ENCODE data around the gene TAF4.

The TAF4 gene

DNA sequence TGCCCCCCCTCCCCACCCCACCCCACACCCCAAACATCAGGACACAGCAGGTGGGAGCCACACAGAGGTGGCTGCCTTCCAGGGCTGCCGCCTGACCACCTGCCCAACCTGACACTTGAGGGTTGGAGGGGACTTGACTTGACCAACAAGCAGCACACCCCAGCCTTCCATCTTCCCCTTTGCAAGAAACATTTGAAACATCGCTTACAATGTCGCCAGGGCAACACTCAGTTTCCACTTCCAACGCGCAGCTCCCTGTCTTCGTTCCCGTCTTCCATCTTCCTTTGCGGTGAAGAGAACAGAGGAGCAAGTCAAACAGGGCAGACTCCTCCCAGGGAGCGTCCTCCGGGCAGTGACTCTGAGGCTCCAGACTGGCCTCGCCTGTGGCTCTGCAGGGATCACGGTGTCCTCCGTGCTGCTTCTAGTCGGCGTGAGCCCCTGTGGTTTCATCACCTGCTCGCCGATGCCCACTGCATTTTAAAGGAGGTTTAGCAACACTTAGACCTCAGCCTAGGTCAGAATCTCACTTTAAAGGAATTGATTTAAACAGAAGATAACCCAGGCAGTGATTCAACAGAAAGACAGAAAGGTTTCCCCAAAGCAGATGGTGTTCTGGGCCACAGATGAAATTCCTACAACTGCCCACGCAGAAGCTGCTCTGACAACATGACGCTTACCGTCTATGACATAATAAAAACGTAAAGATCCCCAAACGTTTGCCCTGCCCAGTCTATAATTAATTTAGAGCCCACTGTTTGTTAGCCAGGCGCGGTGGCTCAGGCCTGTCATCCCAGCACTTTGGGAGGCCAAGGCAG is 130.8 kb downstream of the TAF4 start:
- TF ChIP-seq EZH2phosphoT487 (IDR thresholded peaks at IDR 0.05; ENCODE audit: low read length) = no peak
- TF ChIP-seq EZH2 (optimal IDR thresholded peaks at IDR 0.05; ENCODE audit: low read depth, low read length) = no peak
- TF ChIP-seq CTCF (IDR thresholded peaks at IDR 0.05; ENCODE audit: low read length) = no peak

DNA sequence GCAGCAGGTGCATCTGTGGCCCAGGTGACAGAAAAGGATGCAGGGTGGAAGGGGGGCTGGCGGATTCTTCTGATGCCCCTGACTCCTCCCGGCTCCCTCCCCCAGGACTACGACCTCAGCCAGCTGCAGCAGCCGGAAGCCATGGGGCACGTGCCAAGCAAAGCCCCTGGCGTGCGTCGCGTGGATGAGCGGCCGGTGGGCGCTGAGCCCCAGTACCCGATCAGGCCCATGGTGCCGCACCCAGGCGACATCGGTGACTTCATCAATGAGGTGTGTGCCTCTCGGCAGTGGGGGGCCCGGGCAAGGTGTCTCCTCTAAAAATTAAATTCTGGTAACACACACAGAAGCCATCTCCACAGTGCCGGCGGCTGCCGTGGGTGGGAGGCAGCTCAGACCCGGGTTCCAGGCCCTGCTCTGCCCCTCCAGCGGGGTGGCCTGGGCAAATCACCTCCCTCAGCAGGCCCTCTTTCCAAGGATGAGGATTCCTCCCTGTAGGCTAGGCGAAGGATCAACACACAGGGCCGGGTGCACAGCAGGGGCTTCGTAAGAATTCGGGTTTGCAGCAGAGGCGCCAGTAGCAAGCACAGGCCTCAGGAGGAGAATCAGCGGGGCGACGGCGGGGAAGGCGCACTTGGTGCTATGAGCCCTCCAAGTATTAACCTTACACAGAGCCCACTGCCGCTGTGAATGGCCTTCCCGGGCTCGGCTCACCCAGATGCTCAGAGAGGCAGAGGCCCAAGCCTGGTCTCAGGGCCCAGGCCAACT is 131.5 kb downstream of the TAF4 start:
- Histone ChIP-seq H3K79me2 (ENCODE audit: low read length) (no peaks in the 10 kb centered on the region), H3K4me2 (ENCODE audit: low read depth, low read length) (no peak overlapping the region), H3K9ac (ENCODE audit: low read length) (no peak overlapping the region), H3K9me3 (replicated peaks; ENCODE audit: insufficient read depth, low read length) (no peaks in the 10 kb centered on the region), H3K4me3 (ENCODE audit: low read length) (no peak overlapping the region), H3K4me1 (ENCODE audit: low read length) (no peaks in the 10 kb centered on the region), H3K27ac (ENCODE audit: low read length) (no peak overlapping the region), H3K9me2 (replicated peaks; ENCODE audit: insufficient read depth, low read length) (no peaks in the 10 kb centered on the region), H3K36me3 (replicated peaks; ENCODE audit: insufficient read depth, low read length) (no peaks in the 10 kb centered on the region), H3K27me3 (replicated peaks; ENCODE audit: insufficient read depth, low read length) (peaks cover 88% of the 10 kb centered on the region), H4K20me1 (ENCODE audit: insufficient read depth, low read length) (no peaks in the 10 kb centered on the region), H2AFZ (ENCODE audit: low read length) (no peak overlapping the region), H3F3A (ENCODE audit: insufficient read depth, low read length) (no peaks in the 10 kb centered on the region)
- DNase-seq = no peak
- TF ChIP-seq EZH2 (optimal IDR thresholded peaks at IDR 0.05; ENCODE audit: low read depth, low read length) (no peak), CTCF (IDR thresholded peaks at IDR 0.05; ENCODE audit: low read length) (no peak), EZH2phosphoT487 (IDR thresholded peaks at IDR 0.05; ENCODE audit: low read length) (no peak)

More for the DNA sequence above, 130.8 kb downstream of the TAF4 start:
- H3K9me3 ChIP-seq (replicated peaks; ENCODE audit: insufficient read depth, low read length) = no peaks in the 10 kb centered on the region
- DNase-seq = no peak
- H2AFZ ChIP-seq (ENCODE audit: low read length) = no peak overlapping the region
- no peaks in the 10 kb centered on the region for H3F3A ChIP-seq (ENCODE audit: insufficient read depth, low read length)
- H3K4me2 ChIP-seq (ENCODE audit: low read depth, low read length) = no peak overlapping the region
- H3K27ac ChIP-seq (ENCODE audit: low read length) = no peak overlapping the region
- H3K79me2 ChIP-seq (ENCODE audit: low read length) = no peaks in the 10 kb centered on the region
- H4K20me1 ChIP-seq (ENCODE audit: insufficient read depth, low read length) = no peaks in the 10 kb centered on the region
- no peaks in the 10 kb centered on the region for H3K36me3 ChIP-seq (replicated peaks; ENCODE audit: insufficient read depth, low read length)
- peaks cover 88% of the 10 kb centered on the region for H3K27me3 ChIP-seq (replicated peaks; ENCODE audit: insufficient read depth, low read length)
- H3K9me2 ChIP-seq (replicated peaks; ENCODE audit: insufficient read depth, low read length) = no peaks in the 10 kb centered on the region
- no peak overlapping the region for H3K4me3 ChIP-seq (ENCODE audit: low read length)
- no peak overlapping the region for H3K9ac ChIP-seq (ENCODE audit: low read length)
- no peaks in the 10 kb centered on the region for H3K4me1 ChIP-seq (ENCODE audit: low read length)

DNA sequence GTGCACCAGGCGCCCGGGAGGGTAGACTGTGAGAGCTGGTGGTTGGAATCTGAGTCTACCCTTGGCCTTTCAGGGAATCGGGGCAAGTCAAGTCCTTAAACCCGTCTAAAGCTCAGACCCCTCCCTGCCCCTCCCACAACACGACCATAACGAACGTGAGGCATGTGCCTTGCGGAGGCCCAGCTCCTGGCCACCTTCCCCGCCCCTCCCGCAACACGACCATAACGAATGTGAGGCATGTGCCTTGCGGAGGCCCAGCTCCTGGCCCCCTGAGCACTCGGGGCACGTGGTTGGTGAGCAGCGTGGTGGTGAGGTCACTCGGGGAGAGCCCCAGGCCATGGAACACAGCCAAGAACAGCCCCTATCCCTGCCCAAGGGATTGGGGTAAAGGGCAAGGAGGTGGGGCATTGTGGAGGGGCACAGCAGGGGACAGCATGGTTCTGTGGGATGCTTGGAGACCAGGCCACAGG is 132.2 kb downstream of the TAF4 start:
- H3K4me2 ChIP-seq (ENCODE audit: low read depth, low read length) = no peak overlapping the region
- H3K4me1 ChIP-seq (ENCODE audit: low read length) = no peaks in the 10 kb centered on the region
- no peak overlapping the region for H2AFZ ChIP-seq (ENCODE audit: low read length)
- H3K9me2 ChIP-seq (replicated peaks; ENCODE audit: insufficient read depth, low read length) = no peaks in the 10 kb centered on the region
- no peaks in the 10 kb centered on the region for H3K36me3 ChIP-seq (replicated peaks; ENCODE audit: insufficient read depth, low read length)
- TF ChIP-seq EZH2 (optimal IDR thresholded peaks at IDR 0.05; ENCODE audit: low read depth, low read length) = no peak
- no peak for TF ChIP-seq EZH2phosphoT487 (IDR thresholded peaks at IDR 0.05; ENCODE audit: low read length)
- TF ChIP-seq CTCF (IDR thresholded peaks at IDR 0.05; ENCODE audit: low read length) = no peak
- no peaks in the 10 kb centered on the region for H3F3A ChIP-seq (ENCODE audit: insufficient read depth, low read length)
- no peaks in the 10 kb centered on the region for H3K79me2 ChIP-seq (ENCODE audit: low read length)
- H3K9ac ChIP-seq (ENCODE audit: low read length) = no peak overlapping the region
- DNase-seq = no peak
- H3K27ac ChIP-seq (ENCODE audit: low read length) = no peak overlapping the region
- H3K4me3 ChIP-seq (ENCODE audit: low read length) = no peak overlapping the region
- no peaks in the 10 kb centered on the region for H4K20me1 ChIP-seq (ENCODE audit: insufficient read depth, low read length)
- peaks cover 88% of the 10 kb centered on the region for H3K27me3 ChIP-seq (replicated peaks; ENCODE audit: insufficient read depth, low read length)
- H3K9me3 ChIP-seq (replicated peaks; ENCODE audit: insufficient read depth, low read length) = no peaks in the 10 kb centered on the region
